ENCODE measurements around the gene DNAAF1. TPM values are rescaled to one million over a fixed set of nuclear protein-coding genes. Genes with fewer than 3 reads are reported as not detected.

Gene DNAAF1
- total RNA-seq, 1 experiment from 2014 or later, result not detected

GRCh38 chr16:84121007-84121406 lies 24.1 kb upstream of the DNAAF1 start:
- no peak for DNase-seq (ENCODE audit: extremely low read depth, low read depth)

- DNase-seq (ENCODE audit: extremely low read depth, low read depth), result no peak
Observed at GRCh38 chr16:84124257-84125073, 20.6 kb upstream of the DNAAF1 start.

GRCh38 chr16:84131117-84131516 lies 14.0 kb upstream of the DNAAF1 start:
- DNase-seq (ENCODE audit: extremely low read depth, low read depth), result no peak

- no peak for DNase-seq (ENCODE audit: extremely low read depth, low read depth)
Observed at GRCh38 chr16:84132527-84133285, 12.4 kb upstream of the DNAAF1 start.

GRCh38 chr16:84136331-84137125 lies 8.6 kb upstream of the DNAAF1 start:
- DNase-seq (ENCODE audit: extremely low read depth, low read depth), result no peak

GRCh38 chr16:84137287-84137686 lies 7.8 kb upstream of the DNAAF1 start:
- no peak for DNase-seq (ENCODE audit: extremely low read depth, low read depth)

- no peak for DNase-seq (ENCODE audit: extremely low read depth, low read depth)
Observed at GRCh38 chr16:84137769-84138357, 7.2 kb upstream of the DNAAF1 start.

- no peak for DNase-seq (ENCODE audit: extremely low read depth, low read depth)
Observed at GRCh38 chr16:84138500-84138823, 6.6 kb upstream of the DNAAF1 start.

GRCh38 chr16:84138824-84139627 lies 6.1 kb upstream of the DNAAF1 start:
- no peak for DNase-seq (ENCODE audit: extremely low read depth, low read depth)

- DNase-seq (ENCODE audit: extremely low read depth, low read depth), result no peak
Observed at GRCh38 chr16:84139628-84140258, 5.4 kb upstream of the DNAAF1 start.

GRCh38 chr16:84141143-84141670 lies 3.9 kb upstream of the DNAAF1 start:
- DNase-seq (ENCODE audit: extremely low read depth, low read depth), result no peak

GRCh38 chr16:84143081-84143480 lies 2.0 kb upstream of the DNAAF1 start:
- DNase-seq (ENCODE audit: extremely low read depth, low read depth), result no peak

GRCh38 chr16:84143784-84144199 lies 1.3 kb upstream of the DNAAF1 start:
- DNase-seq (ENCODE audit: extremely low read depth, low read depth), result no peak

- DNase-seq (ENCODE audit: extremely low read depth, low read depth), result no peak
Observed at GRCh38 chr16:84144209-84144858, 774 bp upstream of the DNAAF1 start.

GRCh38 chr16:84150926-84151325 lies 5.8 kb downstream of the DNAAF1 start:
- no peak for DNase-seq (ENCODE audit: extremely low read depth, low read depth)

GRCh38 chr16:84153660-84154214 lies 8.6 kb downstream of the DNAAF1 start:
- no peak for DNase-seq (ENCODE audit: extremely low read depth, low read depth)

- DNase-seq (ENCODE audit: extremely low read depth, low read depth), result no peak
Observed at GRCh38 chr16:84155226-84155625, 10.1 kb downstream of the DNAAF1 start.

GRCh38 chr16:84155771-84156170 lies 10.7 kb downstream of the DNAAF1 start:
- no peak for DNase-seq (ENCODE audit: extremely low read depth, low read depth)

All from NCI-H460 (cell line).